ENCODE measurements around the gene SPRED3.
A peak's percentile ranks its signal among the peaks of the same experiment; 100 is the strongest.
"Not testable (repeated sequence)": the region's sequence is repeated elsewhere in the genome, so short reads cannot be mapped to it uniquely, and the experiment has no call there.

Gene SPRED3

GRCh38 chr19:38417544-38418506, 29.3 kb downstream of the SPRED3 start:
- Histone ChIP-seq H3K9ac (ENCODE audit: low read length in 2 of 2) (no peak overlapping the region), H3K27ac (ENCODE audit: low read length) (no peak overlapping the region), H3K4me3 (ENCODE audit: low read length in 2 of 2) (peak overlapping the region; percentile 27 to 44), H3K27me3 (ENCODE audit: control insufficient read depth in 1 of 2, insufficient read depth in 2 of 2, low read length in 2 of 2) (peaks cover 18 to 21% of the 10 kb centered on the region in 2 donors), H3K9me3 (ENCODE audit: control insufficient read depth in 2 of 2, low read length in 2 of 2) (no peaks in the 10 kb centered on the region), H3K36me3 (ENCODE audit: control insufficient read depth in 2 of 2, insufficient read depth in 2 of 2, low read length in 2 of 2) (no peaks in the 10 kb centered on the region), H3K4me1 (ENCODE audit: control insufficient read depth, insufficient read depth, low read length) (peaks cover 8% of the 10 kb centered on the region)

GRCh38 chr19:38420935-38421334, 32.4 kb downstream of the SPRED3 start:
- Histone ChIP-seq H3K4me3 (ENCODE audit: low read length in 2 of 2) (no peak overlapping the region), H3K36me3 (ENCODE audit: control insufficient read depth in 2 of 2, insufficient read depth in 2 of 2, low read length in 2 of 2) (no peaks in the 10 kb centered on the region), H3K27me3 (ENCODE audit: control insufficient read depth in 1 of 2, insufficient read depth in 2 of 2, low read length in 2 of 2) (peaks cover 15 to 23% of the 10 kb centered on the region in 2 donors), H3K9me3 (ENCODE audit: control insufficient read depth in 2 of 2, low read length in 2 of 2) (no peaks in the 10 kb centered on the region), H3K27ac (ENCODE audit: low read length) (no peak overlapping the region), H3K9ac (ENCODE audit: low read length in 2 of 2) (no peak overlapping the region), H3K4me1 (ENCODE audit: control insufficient read depth, insufficient read depth, low read length) (peaks cover 8% of the 10 kb centered on the region)

- Histone ChIP-seq H3K27me3 (ENCODE audit: control insufficient read depth in 1 of 2, insufficient read depth in 2 of 2, low read length in 2 of 2) (peaks cover 15 to 23% of the 10 kb centered on the region in 2 donors), H3K4me1 (ENCODE audit: control insufficient read depth, insufficient read depth, low read length) (peaks cover 8% of the 10 kb centered on the region), H3K9me3 (ENCODE audit: control insufficient read depth in 2 of 2, low read length in 2 of 2) (no peaks in the 10 kb centered on the region), H3K36me3 (ENCODE audit: control insufficient read depth in 2 of 2, insufficient read depth in 2 of 2, low read length in 2 of 2) (no peaks in the 10 kb centered on the region), H3K4me3 (ENCODE audit: low read length in 2 of 2) (no peak overlapping the region), H3K9ac (ENCODE audit: low read length in 2 of 2) (no peak overlapping the region), H3K27ac (ENCODE audit: low read length) (no peak overlapping the region)
These were observed 33.4 kb downstream of the SPRED3 start for GRCh38 chr19:38421856-38422255.

- Histone ChIP-seq H3K9ac (ENCODE audit: low read length in 2 of 2) (no peak overlapping the region), H3K27ac (ENCODE audit: low read length) (no peak overlapping the region), H3K9me3 (ENCODE audit: control insufficient read depth in 2 of 2, low read length in 2 of 2) (no peaks in the 10 kb centered on the region), H3K4me3 (ENCODE audit: low read length in 2 of 2) (no peak overlapping the region), H3K4me1 (ENCODE audit: control insufficient read depth, insufficient read depth, low read length) (peaks cover 8% of the 10 kb centered on the region), H3K36me3 (ENCODE audit: control insufficient read depth in 2 of 2, insufficient read depth in 2 of 2, low read length in 2 of 2) (no peaks in the 10 kb centered on the region), H3K27me3 (ENCODE audit: control insufficient read depth in 1 of 2, insufficient read depth in 2 of 2, low read length in 2 of 2) (peaks cover 13 to 19% of the 10 kb centered on the region in 2 donors)
These were observed 33.9 kb downstream of the SPRED3 start for GRCh38 chr19:38422438-38422837.

GRCh38 chr19:38424272-38424671, 35.8 kb downstream of the SPRED3 start:
- no peak overlapping the region for H3K4me3 ChIP-seq (ENCODE audit: low read length in 2 of 2)
- no peaks in the 10 kb centered on the region for H3K36me3 ChIP-seq (ENCODE audit: control insufficient read depth in 2 of 2, insufficient read depth in 2 of 2, low read length in 2 of 2)
- H3K4me1 ChIP-seq (ENCODE audit: control insufficient read depth, insufficient read depth, low read length), result no peaks in the 10 kb centered on the region
- no peaks in the 10 kb centered on the region for H3K9me3 ChIP-seq (ENCODE audit: control insufficient read depth in 2 of 2, low read length in 2 of 2)
- H3K27me3 ChIP-seq (ENCODE audit: control insufficient read depth in 1 of 2, insufficient read depth in 2 of 2, low read length in 2 of 2), result peaks cover 0 to 7% of the 10 kb centered on the region in 2 donors
- no peak overlapping the region for H3K9ac ChIP-seq (ENCODE audit: low read length in 2 of 2)
- no peak overlapping the region for H3K27ac ChIP-seq (ENCODE audit: low read length)

GRCh38 chr19:38425222-38425809, 36.8 kb downstream of the SPRED3 start:
- H3K9me3 ChIP-seq (ENCODE audit: control insufficient read depth in 2 of 2, low read length in 2 of 2), result no peaks in the 10 kb centered on the region
- no peak overlapping the region for H3K9ac ChIP-seq (ENCODE audit: low read length in 2 of 2)
- peaks cover 0 to 7% of the 10 kb centered on the region in 2 donors for H3K27me3 ChIP-seq (ENCODE audit: control insufficient read depth in 1 of 2, insufficient read depth in 2 of 2, low read length in 2 of 2)
- no peaks in the 10 kb centered on the region for H3K36me3 ChIP-seq (ENCODE audit: control insufficient read depth in 2 of 2, insufficient read depth in 2 of 2, low read length in 2 of 2)
- no peaks in the 10 kb centered on the region for H3K4me1 ChIP-seq (ENCODE audit: control insufficient read depth, insufficient read depth, low read length)
- no peak overlapping the region for H3K27ac ChIP-seq (ENCODE audit: low read length)
- peak overlapping the region in 1 of 2 donors; percentile 35 for H3K4me3 ChIP-seq (ENCODE audit: low read length in 2 of 2)

GRCh38 chr19:38425810-38426466, 37.4 kb downstream of the SPRED3 start, which contains the start of gene RASGRP4:
Gene RASGRP4 (minus strand): TSS chr19:38426219. CDS start chr19:38426091, 128 bp downstream.
- Histone ChIP-seq H3K4me3 (ENCODE audit: low read length in 2 of 2) (peak within 1 kb of the TSS in 1 of 2 donors; percentile 35), H3K9ac (ENCODE audit: low read length in 2 of 2) (no peak within 1 kb of the TSS), H3K36me3 (ENCODE audit: control insufficient read depth in 2 of 2, insufficient read depth in 2 of 2, low read length in 2 of 2) (no peaks in the 10 kb centered on the region), H3K27me3 (ENCODE audit: control insufficient read depth in 1 of 2, insufficient read depth in 2 of 2, low read length in 2 of 2) (peaks cover 0 to 7% of the 10 kb centered on the region in 2 donors), H3K27ac (ENCODE audit: low read length) (no peak within 1 kb of the TSS), H3K4me1 (ENCODE audit: control insufficient read depth, insufficient read depth, low read length) (no peaks in the 10 kb centered on the region), H3K9me3 (ENCODE audit: control insufficient read depth in 2 of 2, low read length in 2 of 2) (no peaks in the 10 kb centered on the region)

GRCh38 chr19:38427035-38427677, 38.7 kb downstream of the SPRED3 start:
- H3K4me1 ChIP-seq (ENCODE audit: control insufficient read depth, insufficient read depth, low read length); H3K4me3 ChIP-seq (ENCODE audit: low read length in 2 of 2); H3K9me3 ChIP-seq (ENCODE audit: control insufficient read depth in 2 of 2, low read length in 2 of 2); H3K9ac ChIP-seq (ENCODE audit: low read length in 2 of 2); H3K27me3 ChIP-seq (ENCODE audit: control insufficient read depth in 1 of 2, insufficient read depth in 2 of 2, low read length in 2 of 2); H3K36me3 ChIP-seq (ENCODE audit: control insufficient read depth in 2 of 2, insufficient read depth in 2 of 2, low read length in 2 of 2); H3K27ac ChIP-seq (ENCODE audit: low read length): not testable (repeated sequence)

- Histone ChIP-seq H3K4me3 (ENCODE audit: low read length in 2 of 2) (no peak overlapping the region), H3K9ac (ENCODE audit: low read length in 2 of 2) (no peak overlapping the region), H3K9me3 (ENCODE audit: control insufficient read depth in 2 of 2, low read length in 2 of 2) (no peaks in the 10 kb centered on the region), H3K27ac (ENCODE audit: low read length) (no peak overlapping the region), H3K36me3 (ENCODE audit: control insufficient read depth in 2 of 2, insufficient read depth in 2 of 2, low read length in 2 of 2) (no peaks in the 10 kb centered on the region), H3K4me1 (ENCODE audit: control insufficient read depth, insufficient read depth, low read length) (no peaks in the 10 kb centered on the region), H3K27me3 (ENCODE audit: control insufficient read depth in 1 of 2, insufficient read depth in 2 of 2, low read length in 2 of 2) (peaks cover 10 to 13% of the 10 kb centered on the region in 2 donors)
These were observed 40.7 kb downstream of the SPRED3 start for GRCh38 chr19:38429055-38429810.

- Histone ChIP-seq H3K9me3 (ENCODE audit: control insufficient read depth in 2 of 2, low read length in 2 of 2) (no peaks in the 10 kb centered on the region), H3K27ac (ENCODE audit: low read length) (no peak overlapping the region), H3K27me3 (ENCODE audit: control insufficient read depth in 1 of 2, insufficient read depth in 2 of 2, low read length in 2 of 2) (peaks cover 16 to 18% of the 10 kb centered on the region in 2 donors), H3K9ac (ENCODE audit: low read length in 2 of 2) (no peak overlapping the region), H3K36me3 (ENCODE audit: control insufficient read depth in 2 of 2, insufficient read depth in 2 of 2, low read length in 2 of 2) (no peaks in the 10 kb centered on the region), H3K4me1 (ENCODE audit: control insufficient read depth, insufficient read depth, low read length) (no peaks in the 10 kb centered on the region), H3K4me3 (ENCODE audit: low read length in 2 of 2) (no peak overlapping the region)
These were observed 41.3 kb downstream of the SPRED3 start for GRCh38 chr19:38429811-38430156.
